NCI-H2196 (cell line): ENCODE data around the gene RORC.

Experiments
- DNase-seq: peaks from one replicate; lab custom pipeline; 2025; ENCODE audit not compliant: unreplicated experiment; lab: John Stamatoyannopoulos, UW

Gene RORC

DNA sequence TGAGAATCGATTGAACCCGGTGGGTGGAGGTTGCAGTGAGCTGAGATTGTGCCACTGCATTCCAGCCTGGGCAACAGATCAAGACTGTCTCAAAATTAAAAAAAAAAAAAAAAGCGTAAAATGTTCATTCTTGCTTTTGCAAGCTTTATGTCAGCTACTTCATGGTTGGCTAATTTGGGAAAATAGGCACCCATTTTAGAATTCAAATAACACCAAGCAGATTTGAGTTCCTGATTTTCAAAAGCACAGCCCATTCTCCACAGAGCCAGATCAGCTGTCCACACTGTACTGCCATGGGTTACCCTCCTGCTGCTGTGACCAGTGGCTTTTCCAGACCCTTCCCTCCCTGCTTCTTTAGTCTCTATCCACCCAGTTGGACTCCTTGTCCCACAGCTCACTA is 17.5 kb upstream of the RORC start:
- DNase-seq: no peak

DNA sequence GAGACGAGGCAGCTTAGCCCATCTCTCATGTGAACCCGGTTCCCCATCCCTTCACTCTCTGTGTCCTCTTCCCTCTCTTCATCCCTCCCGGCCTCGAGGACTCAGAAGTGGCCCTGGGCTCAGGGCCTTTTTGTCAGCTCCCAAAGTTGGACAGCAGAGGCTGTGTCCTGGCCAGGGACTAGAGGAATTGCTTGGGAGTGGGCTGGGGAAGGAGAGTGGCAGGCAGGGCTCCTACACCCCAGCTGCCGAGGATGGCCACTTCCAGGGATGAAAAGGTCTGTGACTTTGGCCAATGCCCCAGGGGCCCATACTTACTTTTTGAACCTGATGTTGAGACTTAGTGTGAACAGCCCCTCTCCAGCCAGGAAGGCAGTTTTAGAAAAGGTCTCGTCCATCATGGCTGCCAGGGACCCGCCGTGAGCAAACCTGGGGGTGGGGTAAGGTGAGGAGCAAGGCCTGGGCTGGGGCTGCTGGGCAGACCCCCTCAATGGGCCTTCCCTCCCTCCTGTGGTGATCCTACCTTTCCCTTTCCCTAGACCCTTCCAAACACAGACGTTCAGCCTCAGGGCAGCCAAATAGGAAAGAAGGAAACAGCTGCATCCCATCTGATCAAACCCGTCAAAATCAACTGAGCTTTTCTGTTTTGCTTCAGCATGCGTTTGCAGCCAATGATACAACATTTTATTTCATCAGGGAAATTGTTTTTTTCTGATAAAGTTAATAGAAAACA is 16.4 kb upstream of the RORC start:
- no peak for DNase-seq

DNA sequence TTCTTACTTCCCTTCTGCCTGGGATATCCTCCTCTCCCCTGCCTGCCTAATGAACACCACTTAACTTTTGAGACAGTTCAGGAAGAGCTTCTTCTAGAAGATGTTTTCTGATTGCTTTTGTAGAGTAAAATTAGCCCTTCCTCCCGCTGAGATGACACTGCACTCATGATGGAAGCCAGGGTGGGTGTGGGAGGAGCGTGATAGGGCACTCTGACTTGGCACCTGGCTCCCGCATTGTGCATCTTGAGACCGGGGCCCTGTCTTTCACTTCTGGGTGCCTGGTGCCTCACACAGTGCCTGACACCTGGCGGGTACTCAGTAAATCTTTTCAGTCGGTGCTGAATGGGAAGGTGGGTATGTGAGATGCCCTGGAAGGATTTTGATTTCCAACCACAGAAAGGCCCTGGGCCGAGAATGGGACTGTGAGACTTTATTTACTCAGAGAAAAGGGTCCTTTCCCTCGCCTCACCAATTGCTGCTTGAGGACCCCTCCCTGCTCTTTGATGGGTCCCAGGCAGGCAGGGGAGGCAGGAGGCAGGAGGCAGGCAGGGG is 15.2 kb upstream of the RORC start:
- no peak for DNase-seq

DNA sequence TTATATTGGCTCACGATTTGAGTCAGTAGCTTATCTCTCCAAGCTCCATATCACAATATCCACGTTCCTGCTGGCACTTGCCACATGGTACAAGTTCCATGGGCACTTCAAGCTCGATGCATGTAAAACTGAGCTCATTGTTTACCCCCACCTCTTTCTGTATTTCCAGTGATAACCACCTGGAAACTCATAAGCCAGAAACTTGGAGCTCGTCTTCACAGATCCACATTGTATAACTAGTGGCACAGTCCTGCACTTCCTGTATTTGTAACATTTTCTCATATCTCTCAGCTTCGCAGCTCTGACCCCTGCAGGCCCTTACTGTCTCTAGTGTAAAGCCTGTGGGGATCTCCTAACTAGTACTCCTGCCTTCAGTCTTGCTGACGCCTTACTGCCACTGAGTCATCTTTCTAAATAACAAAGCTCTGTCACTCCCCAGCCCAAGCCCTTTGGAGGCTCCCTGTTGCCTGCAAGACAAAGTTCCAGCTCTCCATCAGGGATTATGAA is 14.5 kb upstream of the RORC start:
- DNase-seq: no peak

DNA sequence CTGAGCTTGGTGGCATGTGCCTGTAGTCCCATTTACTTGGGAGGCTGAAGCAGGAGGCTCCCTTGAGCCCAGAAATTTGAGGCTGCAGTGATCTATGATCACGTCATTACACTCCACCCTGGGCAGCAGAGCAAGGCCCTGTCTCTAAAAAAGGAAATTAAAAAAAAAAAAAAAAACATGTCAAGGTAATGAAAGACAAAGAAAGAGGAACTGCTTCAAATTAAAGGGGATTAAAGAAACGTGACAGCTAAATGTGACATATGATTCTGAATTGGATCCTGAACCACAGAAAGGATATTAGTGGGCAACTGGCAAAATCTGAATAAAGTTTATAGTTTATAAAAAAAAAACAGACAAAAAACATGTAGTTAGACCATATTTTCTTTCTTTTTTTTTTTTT is 11.8 kb upstream of the RORC start:
- DNase-seq: no peak

DNA sequence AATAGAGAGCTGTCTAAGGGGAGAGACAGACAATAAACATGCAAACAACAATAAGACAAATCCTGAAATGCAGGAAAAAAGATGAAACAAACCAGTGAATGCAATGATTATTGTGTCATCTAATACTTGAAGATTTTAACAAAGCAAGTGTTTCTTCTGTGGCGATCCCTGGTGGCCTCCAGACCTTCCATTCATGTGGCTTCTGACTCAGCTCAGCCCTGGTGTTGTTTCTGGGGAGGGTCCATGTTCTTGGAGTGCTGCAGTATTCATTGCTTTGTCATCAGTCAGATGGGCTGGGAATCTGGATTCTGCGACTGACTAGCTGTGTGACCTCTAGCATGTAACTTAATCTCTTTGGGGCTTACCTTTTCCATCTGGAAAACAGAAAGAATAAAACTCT is 9.5 kb upstream of the RORC start:
- DNase-seq: no peak

DNA sequence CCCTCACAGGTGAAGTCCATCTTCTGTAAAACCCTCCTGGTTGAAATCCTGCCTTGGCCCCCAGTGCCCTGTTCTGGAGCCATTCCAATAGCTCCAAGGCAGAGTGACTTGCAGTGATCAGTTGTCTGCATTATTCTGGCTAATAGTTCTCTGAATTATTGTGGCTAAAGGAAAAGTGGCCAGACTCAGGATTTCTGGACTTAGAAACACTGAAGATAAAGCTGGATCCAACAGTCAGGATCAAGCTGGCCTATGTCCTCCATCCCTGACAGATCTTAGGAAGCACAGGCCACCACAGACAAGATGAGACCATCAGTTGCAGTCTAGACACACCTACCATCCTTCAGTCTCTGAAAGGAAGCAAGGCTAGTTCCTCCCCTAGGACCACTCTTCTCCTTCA is 8.8 kb upstream of the RORC start:
- DNase-seq: no peak

DNA sequence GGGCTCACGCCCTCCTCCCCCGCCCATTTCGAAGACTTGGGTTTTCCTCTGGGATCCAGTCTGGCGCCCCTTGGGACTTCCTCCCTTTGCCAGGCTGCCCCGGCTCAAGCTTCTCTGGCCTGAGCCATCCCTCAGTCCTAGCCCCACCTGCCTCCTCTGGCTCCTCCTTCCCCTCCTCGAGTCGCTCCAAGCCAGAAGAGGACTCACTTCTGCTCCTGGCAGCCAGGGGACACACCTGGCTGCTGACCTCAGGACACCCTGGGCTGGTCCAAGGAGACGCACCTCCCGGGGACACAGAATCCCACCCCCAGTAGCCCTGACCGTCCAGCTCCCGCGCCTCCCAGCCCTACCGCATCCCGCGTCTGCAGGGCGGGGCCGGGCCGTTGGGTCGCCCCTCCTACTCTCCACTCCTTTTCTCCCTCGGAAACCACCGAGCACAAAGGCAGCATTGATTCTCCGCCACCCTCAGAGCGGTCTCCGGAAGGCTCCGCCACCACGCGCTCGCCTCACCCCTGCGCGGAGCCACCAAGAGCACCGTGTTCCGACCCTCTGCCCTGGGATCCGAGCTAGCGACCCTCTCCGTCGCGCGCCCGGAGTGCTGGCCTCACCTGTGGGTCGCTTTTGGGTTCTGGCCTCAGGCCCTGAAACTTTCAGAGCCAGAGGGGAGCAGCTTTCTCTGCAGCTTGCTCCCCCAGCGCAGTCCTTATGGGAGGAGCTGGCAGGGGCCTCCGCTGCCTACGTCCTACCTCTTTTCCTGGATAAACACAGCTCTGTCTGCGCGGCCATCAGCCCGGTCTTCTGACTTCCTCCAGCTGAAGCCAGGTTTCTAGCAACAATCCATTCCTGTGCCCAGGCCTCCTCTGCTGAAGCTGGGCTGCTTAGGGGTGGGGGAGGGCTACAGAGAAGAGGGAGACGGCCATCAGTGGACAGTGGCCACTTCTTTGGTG is 8.1 kb upstream of the RORC start, which contains the start of gene C2CD4D:
TSS of gene C2CD4D (minus strand) at position 364 of the 947 bp plus-strand sequence. CDS start 831 bp downstream, outside the sequence.
- DNase-seq: peak; percentile 88

DNA sequence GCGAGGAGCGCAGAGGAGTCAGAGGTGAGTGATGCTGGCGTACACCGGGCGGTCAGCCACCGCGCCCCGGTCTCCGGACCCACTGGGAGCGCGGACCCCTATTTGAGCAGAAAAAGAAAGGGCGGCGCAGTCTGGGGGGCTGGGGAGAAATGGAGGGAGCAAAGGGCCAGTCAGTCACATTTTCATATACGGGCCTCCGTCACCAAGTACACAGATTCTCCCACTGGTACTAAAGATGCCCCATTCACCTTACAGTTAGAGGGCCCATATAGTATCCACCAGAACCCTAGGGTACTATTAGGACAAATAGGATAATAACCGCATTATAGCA is 7.4 kb upstream of the RORC start:
- no peak for DNase-seq

DNA sequence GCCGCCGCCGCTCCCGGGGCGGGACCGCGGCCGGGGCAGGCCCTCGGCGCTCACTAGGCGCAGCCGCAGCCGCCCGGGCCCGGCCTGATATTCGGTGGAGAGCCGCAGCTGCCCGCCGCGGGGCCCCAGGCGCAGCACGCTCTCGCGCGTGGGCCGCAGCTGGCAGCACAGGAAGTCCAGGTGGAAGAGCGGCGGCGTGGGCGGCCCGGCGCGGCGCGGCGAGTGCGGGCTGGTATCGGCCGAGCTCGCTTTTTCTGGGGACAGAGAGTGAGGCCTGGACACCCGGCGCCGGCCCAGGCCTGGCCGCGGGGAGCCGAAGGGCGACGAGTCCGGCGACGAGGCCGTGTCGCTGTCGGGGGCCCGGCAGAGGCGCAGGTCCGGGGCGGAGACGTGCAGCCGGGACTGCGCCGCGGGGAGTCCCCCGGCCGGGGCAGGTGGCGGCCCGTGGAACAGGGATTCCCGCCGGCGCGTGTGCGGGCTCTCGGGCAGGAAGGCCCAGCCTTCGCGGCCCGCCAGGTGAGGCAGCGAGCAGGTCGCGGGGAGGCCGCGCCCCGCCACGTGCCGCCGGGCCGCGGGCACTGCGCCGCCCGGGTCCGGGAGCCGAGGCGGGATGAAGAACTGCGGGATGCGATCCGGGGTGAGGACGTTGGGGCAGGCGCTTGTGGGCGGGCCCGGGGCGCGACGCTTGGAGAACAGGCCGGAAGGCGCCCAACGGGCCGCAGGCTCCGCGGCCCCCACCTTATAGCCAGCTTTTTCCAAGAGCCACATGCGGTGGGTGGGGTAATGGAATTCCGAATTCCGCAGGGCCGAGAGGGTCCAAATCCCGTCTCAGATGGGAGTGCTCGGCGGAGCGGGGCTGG is 6.8 kb upstream of the RORC start:
- no peak for DNase-seq

DNA sequence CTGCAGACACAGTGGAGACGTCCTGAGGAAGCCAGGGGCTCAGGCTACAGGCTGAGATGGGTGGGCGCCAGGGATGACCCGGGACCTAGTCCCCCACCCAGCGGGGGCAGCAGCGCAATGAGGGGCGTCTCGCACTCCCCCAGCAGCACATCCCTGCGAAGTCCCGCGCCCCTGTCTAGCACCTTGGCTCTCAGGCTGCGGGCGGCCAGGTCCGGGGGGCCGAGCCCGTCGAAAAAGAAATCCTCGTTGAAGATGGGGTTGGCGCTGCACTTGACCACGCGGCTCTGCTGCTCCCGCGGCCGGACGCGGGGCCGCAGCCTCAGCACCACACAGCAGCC is 6.3 kb upstream of the RORC start:
- DNase-seq: no peak

DNA sequence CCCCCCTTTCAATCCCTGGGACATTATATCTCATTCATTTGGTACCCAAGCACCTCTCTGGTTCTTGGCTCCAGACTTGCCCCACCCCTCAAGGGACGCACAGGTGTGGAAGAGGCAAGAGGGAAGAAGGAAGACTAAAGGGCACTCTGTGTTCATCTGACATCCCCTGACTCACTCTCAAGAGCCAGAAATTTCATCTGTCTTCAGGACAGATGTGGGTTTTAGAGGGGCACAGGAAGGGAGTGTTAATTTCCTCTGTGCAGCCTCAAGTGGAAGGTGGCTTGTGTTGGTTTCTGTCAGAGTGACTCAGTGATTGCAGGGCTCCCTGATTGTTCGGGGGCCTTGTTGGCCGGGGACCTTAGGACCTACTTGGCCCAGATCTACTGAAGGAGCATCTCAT is 5.6 kb upstream of the RORC start:
- no peak for DNase-seq

DNA sequence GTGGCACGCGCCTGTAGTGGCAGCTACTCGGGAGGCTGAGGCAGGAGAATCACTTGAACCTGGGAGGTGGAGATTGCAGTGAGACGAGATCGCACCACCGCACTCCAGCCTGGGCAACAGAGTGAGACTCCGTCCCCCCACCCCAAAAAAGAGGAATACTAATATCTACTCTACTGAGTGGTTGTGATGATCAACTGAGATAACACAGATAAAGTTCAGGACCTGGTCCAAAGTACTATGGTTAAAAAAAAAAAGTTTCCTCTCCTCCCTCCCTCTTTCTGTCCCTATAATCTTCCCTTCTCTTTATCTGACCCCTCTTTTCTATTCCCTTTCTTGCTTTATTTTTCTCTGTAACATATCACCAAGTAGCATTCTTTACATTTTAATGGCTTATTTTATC is 4.0 kb upstream of the RORC start:
- DNase-seq: no peak

DNA sequence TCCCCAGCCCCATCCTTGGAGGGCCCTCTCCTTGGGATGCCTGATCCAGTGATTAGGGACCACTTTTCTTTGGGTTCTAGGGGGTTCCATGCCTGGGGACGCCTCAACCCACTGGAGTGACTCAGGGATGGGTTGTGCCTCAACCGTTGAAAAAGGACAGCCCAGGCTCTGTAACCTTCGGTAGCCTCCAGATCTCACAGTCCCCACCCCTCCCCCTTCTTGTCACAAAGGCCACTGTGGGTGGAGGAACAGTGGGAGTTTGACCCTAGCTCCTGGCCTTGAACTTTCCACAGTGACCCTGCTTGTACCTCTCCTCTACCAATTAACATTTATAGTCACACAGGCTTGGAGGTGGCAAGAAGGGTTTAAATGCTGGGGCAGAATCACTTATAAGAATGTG is 2.6 kb upstream of the RORC start:
- no peak for DNase-seq

DNA sequence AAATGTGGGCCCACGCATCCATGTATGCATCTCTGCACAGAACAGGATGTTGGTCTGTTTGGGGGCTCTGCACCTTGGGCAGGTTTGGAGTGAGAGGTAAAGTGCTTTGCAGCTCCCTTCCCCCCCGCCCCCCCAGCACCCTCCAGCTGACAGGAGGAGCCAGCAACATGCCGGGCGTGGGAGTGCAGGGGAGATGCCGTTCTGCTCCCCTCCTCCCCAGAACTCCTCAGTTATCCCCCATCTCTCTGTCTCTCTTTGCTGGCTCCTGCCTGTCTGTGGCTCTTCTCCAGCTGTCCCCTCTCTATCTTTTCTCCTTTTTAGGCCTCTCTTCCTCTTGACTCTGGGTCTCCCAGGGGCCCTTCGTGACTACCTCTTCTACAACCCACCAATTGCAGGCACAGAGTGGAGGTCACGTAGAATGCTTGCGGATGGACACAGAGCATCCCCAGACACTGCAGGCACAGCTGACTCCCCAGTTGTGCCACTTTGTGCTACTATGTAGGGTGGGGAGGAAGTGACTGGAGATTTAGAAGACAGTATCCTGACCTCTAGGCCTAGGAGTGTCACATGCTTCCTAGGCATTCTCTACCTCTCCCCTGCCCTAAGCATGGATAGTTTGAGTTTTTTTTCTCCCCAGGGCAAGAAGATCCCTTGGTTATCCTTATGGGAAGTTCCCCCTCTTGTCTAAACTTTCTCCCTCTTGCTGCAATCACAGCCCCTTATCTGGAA is 1.7 kb upstream of the RORC start:
- DNase-seq: no peak

DNA sequence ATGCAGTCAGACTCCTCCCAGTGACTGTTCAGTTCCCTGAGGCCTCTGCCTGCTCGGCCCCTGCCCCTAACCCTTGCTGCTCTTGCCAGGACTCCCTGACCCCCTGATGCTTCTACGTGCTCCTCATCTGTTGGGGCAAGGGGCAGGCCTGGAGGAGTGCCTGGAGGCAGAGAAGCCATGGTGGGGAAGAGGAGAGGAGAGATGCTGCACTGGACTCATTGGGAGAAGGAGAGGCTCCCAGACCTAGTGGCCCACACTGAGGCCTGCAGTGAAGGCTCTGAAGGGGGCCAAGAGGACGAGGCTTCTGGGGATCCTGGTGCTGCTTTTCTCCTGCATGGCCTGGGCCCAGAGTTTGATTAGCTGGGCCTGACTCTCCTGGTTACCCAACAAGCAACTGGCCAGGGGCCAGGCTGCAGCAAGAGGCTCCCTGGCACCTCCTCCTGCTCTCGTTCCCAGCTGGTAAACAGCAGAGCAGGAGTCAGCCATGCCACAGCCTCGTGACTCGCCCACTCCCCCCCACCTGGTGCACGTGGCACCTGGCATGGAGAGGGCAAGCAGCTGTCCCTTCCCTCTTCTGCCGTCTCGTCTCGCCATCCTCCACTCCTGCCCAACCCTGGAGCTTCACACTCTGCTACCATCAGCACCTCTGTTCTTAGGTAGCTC is 847 bp upstream of the RORC start:
- DNase-seq: peak; percentile 98

DNA sequence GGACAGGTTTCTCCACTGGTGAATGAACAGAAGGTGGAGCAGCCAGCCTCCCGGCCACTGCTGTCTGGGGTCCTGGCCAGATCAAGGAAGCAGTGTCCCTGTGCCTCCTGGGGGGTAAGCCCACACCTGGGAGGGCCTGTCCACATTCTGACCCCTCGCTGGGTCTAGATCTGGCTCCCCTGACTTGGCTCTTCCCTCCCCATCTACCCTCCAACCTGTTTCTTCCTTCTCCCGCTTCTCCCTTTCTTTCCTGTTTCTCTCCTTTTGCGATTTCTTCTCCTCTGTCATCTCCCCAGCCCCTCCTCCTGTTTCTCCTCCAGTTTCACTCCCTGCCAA is 378 bp downstream of the RORC start:
- no peak for DNase-seq

DNA sequence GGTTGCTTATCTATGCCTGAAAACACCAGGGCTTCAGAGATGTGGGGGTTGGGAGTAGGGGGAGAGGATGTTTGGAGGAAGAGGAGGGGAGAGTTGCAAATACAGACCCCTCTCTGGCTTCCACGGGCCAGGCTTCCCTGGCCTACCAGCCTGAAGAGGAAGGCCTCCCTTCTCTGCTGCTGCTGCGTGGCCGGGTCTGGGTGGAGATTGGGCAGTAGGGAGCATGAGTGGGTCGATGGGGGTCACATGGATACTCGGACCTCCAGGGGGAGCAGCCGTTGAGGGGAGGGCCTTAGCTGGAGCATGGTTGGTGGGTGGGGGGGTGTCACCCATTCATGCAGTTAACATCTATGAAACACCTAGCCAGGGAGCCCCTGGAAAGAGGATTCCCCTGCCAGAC is 1.5 kb downstream of the RORC start:
- DNase-seq: no peak

DNA sequence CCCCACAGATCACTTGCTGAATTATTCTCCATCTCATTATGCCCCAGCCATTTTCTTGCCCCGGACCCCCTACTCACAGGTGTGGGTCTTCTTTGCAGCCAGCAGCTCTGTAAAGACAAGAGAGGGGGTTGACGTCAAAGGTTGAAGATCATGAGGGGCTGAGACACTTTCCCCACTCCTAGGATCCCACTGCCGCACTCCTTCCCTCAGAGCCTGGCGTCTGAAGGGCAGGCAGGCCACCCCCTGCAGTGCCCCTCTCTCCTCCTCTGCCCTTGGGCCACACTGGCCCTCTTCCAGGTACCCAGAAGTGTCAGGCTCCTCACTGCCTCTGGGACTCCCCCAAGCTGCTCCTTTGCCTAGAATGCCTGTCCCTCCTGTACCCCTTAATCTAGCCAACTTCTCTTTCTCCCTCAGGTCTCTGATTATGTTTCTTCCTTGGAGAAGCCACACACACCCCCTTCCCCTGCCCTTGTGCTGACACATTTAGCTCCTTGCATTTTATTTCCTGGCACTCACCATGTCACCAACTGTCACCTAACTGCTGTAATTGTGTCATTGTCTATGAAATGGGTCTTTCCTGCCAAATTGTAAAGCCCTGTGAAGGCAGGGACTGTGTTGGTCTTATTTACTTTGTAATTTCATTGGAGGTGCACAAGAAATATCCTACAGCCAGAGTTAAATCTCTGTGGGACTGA is 2.1 kb downstream of the RORC start:
- no peak for DNase-seq
